NCI-H446 (cell line): ENCODE data around the gene USP37.
"Not testable (repeated sequence)": the region's sequence is repeated elsewhere in the genome, so short reads cannot be mapped to it uniquely, and the experiment has no call there.

ENCODE experiments used
- DNase-seq, 2 experiments: peaks; one replicate each; lab custom pipeline; 2025; lab: John Stamatoyannopoulos, UW

Gene USP37

GRCh38 chr2:218568190-218569037, at the start of gene USP37, which contains the start of gene CNOT9:
Gene USP37, minus strand, starts transcription at chr2:218568351. Its CDS starts 9,698 bp downstream, at chr2:218558653.
Gene CNOT9, plus strand, starts transcription at chr2:218568839. Its CDS starts 116 bp downstream, at chr2:218568955.
- peak; percentile 94 to 98 for DNase-seq

DNA sequence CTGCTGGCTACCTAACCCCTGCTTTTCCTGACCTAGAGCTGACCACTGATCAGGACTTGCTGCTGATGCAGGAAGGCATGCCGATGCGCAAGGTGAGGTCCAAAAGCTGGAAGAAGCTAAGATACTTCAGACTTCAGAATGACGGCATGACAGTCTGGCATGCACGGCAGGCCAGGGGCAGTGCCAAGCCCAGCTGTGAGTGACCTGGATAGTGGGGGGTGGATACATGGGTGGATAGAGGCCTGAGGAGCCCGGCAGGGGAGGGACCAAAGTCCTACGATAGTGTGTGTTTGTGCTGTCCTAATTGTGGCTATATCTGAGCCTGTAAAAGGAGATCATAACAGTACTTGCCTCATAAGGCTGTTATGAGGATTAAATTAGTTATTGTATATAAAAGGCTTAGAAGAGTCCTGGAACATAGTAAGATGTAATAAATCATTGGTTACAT, 47.7 kb upstream of the USP37 start:
- no peak for DNase-seq

- DNase-seq, result no peak
Observed at GRCh38 chr2:218607436-218608115, 39.4 kb upstream of the USP37 start, which contains the start of gene PLCD4. Gene PLCD4, plus strand, starts transcription at chr2:218607899. Its CDS starts 7,841 bp downstream, at chr2:218615740.

DNA sequence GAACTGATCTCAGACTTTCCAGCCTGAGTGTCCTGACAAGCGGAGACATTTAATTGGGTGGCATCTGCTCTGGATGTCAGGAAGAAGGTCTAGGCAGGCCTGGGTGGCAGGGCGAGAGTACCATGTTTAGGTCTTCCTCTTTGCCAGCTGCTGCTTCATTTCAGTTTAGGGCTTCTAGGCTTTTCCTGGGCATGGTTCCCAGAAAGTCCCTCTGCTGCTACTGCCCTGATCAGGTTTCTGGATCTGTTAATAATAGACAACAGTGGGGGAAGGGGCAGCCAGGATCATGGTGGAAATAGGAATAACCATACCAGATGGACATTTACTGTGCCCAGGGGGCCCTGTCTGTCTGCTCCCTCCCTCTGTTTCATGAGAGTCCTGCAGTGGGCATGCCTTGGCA, 37.3 kb upstream of the USP37 start:
- peak; percentile 90 to 97 for DNase-seq

DNA sequence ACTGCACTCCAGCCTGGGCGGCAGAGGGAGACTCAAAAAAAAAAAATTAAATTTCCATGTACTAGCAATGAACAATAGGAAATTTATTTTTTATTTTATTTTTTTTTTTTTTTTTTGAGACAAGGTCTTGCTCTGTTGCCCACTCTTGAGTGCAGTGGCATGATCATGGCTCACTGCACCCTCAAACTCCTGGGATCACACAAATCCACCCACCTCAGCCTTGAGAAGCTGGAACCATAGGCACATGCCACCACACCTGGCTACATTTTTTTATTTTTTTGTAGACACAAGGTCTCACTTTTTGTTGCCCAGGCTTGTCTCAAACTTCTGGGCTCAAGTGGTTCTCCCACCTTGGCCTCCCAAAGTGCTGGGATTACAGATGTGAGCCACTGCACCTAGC, 17.4 kb upstream of the USP37 start:
- no peak for DNase-seq

DNA sequence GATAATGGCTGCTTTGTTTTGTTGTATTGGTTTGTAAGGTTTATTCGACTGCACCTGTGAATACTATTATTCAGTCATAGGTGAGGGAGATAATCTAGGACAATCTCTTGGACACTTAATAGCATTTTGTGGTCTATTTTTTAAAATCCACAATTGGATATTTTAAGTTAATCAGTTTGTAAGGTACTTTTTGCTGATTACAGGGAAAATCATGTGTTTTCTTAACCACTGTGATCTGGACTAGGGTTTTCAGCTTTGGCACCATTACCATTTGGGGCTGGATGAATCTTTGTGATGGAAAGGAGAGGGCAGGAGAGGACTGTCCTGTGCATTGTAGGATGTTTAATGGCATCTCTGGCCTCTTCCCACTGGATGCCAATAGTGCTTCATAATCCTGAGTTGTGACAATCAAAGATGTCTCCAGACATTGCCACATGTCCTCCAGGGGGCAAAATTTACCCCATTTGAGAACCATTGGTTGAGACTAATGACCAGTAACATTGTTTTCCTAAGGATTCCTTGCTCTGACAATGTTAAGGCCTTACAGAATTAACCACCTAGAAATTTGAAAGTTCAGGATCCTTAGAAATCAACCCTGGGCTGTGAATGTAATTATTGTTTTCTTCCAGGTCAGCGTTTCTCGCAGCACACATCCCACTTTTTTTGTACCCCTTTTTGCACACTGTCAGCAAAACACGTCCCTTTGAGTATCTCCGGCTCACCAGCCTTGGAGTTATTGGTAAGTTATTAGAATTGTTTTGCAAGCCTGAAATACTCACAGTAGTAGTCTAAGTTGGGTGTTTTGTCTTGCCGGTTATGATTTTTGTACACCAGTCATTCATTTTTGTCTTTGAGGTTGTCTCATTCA, 16.1 kb upstream of the USP37 start:
- DNase-seq, result no peak

- no peak for DNase-seq
Observed at GRCh38 chr2:218582076-218582475, 13.9 kb upstream of the USP37 start.

GRCh38 chr2:218578272-218578877, 10.2 kb upstream of the USP37 start:
- no peak for DNase-seq

DNA sequence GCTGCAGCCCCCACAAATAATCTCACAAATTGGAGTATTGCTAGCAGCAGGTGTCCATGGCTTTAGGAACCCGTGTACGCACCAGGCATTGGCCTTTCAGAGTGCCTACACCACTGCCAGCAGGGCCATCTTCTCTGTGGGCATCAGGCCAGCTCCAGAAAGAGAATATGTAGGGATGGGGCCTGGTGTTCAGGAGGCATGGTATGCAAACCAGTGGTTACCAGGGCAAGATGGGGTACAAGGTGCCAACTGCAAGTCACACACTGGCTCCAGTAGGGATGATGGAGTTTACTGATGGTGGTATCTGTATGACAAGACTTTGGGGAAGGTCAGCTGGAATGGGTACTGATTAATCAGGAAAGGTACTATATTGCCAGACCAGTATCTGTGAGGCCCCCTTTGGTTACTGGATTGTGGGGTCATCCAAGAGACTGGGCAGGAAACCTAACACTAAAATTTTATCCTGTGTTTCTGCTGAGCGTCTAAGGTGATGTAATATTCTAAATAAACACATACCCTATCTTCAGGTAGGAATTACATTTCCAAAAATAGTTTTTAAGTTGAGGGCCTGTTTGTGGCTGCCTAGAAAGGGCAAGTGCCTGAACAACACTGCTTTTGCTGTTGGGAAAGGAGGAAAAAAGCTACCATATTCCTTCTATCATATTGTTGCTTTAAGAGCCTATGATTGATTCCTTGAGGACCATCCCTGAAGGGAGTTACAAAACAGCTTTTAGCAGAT, 9.5 kb upstream of the USP37 start:
- DNase-seq, result no peak

- no peak for DNase-seq
Observed at GRCh38 chr2:218576854-218577253, 8.7 kb upstream of the USP37 start.

DNA sequence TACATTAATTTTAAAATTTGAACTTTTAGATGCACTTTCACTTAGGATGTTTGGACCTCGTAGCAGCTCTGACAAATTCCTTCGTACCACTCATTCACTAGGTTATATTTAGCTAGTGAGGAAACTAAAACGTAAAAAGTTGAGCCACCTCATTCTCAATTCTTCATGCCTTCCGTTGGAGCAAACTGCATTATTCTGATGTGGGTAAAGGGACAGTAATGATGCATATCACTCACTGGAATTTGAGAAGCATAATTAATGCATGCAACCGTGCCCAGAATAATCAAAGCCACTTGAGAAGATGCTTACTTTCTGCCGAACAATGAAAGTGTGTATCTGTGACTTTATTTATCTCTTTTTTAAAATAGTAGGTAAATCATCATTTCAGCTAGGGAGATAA, 2.7 kb upstream of the USP37 start:
- no peak for DNase-seq

DNA sequence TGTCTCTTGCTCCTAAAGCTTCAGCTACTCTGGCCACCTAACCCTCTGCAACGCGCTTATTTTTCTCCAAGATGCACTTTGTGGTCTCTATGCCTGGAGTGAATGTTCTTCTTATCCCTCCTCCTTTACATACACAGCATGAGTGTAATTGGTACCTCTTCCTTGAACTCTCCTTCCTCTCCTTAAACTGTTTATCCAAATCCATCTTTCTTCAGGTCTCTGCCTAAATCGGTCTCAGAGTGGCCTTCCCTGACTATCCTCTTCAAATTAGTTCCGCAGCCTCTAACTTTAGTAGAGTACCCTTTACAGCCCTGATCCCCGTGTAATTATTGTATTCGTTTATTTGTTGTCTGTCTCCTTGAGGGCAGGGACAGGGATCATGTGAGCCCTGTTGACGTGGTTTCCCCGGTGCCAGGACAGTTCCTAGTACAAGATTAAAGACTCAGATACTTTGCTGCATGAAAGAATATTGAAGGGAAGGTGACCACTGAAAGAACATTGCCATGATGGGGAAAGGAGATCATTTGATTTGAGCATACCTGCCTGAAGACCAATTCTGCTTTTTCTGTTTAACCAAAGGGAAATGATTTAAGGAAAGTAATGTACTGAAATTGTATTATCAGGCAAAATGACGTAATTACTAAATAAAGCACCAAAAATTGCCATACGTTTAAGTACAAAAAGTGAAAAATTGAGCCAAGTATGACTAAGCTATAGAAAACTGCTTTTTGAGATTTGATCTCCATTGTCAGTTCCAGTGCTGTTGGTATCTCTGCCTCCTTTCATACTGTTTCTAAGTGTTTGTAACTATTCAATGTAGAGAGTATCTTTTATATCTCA, 1.7 kb upstream of the USP37 start:
- peak in 1 of 2 experiments; percentile 14 for DNase-seq

- DNase-seq, result no peak
Observed at GRCh38 chr2:218569038-218569431, 884 bp upstream of the USP37 start.

- no peak for DNase-seq
Observed at GRCh38 chr2:218567797-218568189, 358 bp downstream of the USP37 start.

- DNase-seq, result no peak
Observed at GRCh38 chr2:218566296-218566695, 1.9 kb downstream of the USP37 start.

GRCh38 chr2:218564056-218564455, 4.1 kb downstream of the USP37 start:
- DNase-seq, result no peak

- no peak for DNase-seq
Observed at GRCh38 chr2:218558986-218559385, 9.2 kb downstream of the USP37 start.

DNA sequence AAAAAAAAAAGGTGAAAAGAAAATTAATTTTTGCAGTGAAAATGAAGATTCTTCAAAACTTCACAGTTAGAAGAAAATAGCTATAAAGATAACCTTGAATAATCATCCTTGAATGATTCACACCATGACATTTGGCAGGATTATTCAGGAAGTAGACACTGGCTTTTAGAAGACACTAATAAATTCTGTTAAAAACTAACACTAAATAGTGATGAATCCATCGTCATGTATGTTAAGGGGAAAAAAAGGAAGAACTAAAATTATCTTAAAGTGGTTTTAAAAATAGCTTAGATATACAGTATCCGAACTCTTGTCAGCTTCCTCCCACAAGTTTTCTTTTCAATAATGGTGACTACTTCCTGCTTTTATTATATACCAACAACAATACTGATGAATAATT, 10.2 kb downstream of the USP37 start:
- no peak for DNase-seq

DNA sequence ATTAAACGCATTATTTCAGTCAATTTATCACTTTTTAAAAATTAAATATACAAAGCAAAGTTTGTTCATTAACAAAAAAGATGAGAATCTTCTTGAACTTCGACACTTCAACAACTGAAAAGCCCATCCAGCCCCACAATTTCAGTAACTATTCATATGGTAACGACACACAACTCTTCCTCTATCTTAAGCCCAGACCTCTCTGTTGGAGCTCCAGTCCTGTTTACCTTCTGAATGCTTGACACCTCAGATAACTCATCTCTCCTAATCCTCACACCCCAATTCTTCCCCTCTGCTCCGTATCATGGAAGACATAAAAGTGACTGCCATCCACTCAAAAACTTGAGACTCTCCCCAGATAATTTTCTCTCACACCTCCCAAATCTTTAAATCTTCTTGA, 12.6 kb downstream of the USP37 start:
- no peak for DNase-seq

DNA sequence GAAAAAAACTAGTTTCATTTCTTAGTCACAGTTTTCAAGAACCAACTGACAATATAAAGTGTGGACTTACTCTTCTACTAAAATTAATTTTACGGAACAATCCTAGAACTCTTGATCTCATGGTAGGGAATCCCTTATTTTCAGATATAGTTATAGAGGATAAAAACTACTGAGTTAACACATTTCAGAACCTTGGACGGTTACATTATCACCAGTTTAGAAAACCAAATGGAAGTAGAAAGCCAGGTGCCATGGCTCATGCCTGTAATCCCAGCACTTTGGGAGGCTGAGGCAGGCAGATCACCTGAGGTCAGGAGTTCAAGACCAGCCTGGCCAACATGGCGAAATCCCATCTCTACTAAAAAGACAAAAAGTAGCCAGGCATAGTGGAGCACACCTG, 13.9 kb downstream of the USP37 start:
- not testable (repeated sequence) for DNase-seq
